GM19351 (cell line): Measurements from ENCODE around the gene PANK4.

Experiments used
- ATAC-seq: cut with Tn5 transposase; IDR thresholded peaks from one replicate; pipeline ENCODE4 v1.9.1; 2021; ENCODE audit warnings: mild to moderate bottlenecking, moderate library complexity; ENCODE audit not compliant: unreplicated experiment

PANK4 gene

DNA sequence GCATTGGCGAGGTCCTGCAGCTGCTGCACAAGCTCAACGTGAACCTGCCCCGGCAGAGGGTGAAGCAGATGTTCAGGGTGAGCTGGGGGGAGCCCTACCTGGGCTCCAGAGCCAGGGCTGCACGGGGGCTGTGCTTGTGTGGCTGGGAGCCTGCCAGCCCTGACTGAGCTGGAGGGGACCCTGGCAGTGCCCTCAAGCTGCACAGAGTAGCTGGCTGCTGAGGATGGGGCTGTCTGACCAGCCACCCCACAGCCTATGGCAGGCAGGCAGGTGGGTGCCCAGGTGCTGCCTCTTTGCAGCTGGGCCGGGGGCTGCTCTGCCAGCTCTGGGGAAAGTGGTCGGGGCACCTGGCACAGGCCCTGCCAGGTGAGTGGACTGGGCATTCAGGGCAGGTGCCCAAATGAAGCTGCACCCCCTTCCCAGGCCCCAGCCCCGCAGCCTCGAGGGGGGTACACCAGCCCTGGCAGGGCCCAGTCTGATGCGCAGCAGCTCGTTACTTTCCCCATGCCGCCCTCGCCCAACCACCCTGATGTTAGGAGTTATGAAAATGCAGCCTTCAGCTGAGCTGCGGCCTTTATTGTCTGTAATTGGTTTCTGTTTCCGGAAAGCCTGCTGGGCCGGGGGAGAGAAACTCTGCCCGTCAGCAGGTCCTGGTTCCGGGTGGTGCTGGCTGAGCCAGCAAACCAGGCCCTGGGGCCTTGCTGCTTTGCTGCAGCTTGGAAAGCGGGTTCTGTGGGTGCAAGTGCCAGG lies 46.0 kb downstream of the PANK4 start:
- ATAC-seq = no peak

DNA sequence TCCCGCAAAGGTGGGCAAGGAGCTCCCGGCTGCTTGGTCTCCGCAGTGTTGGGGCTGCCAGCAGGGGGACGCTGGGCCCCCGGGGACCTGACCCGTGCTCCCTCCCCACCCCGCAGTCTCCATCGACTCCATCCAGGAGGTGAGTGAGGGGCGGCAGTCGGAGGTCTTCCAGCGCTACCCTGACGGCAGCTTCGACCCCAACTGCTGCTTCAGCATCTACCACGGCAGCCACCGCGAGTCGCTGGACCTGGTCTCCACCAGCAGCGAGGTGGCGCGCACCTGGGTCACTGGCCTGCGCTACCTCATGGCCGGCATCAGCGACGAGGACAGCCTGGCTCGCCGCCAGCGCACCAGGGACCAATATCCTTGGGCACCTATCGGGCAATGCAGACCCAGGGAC lies 46.8 kb downstream of the PANK4 start:
- ATAC-seq = no peak

DNA sequence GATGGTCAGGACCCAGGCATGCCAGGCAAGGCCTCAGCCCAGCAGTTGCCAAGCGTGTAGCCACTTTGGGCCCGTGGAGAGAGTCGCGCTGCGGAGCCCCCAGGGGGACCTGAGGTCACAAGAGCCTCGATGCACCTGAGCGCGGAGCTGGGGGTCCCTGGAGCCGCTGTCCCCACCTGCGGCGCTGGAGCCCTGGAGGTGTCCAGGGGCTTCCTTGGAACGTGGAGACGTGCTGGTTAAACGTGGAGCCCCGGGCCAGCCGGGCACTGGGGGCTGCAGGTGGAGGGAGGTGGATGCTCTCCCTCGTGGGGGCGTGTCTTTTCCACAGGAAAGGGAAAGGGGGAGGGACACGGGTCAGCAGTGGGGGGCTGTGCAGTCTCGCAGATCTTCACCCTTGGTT lies 47.2 kb downstream of the PANK4 start:
- ATAC-seq = no peak

DNA sequence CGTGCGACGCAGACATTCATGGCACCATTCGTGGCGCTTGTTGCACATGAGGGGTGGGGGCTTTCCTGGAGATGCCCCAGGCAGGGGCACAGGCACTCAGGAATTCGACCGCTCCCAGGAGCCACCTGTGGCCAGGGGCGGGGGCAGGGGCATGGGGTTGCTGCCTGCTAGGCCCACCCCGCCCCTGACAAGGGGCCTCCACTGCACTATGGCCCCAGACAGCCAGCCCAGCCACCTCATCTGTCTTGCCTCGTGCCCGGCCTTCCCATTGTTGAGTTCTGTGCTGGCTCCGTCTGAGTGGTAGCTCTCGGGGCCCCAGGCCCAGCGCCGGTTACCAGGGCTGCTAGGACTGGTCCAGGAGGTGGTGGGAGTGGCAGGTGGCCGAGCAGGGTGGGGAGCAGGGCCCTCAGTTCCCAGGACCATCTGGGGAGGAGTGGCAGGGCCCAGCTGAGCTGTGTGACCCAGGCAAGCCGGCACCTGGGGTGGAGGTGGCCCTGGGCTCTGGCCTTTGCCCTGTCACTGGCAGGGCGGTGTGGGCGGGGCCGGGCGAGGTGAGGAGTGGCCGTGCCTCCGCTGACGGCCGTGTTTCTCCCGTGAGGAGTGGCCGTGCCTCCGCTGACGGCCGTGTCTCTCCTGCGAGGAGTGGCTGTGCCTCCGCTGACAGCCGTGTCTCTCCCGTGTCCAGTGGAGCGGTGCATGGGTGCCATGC lies 48.5 kb downstream of the PANK4 start:
- ATAC-seq = no peak

DNA sequence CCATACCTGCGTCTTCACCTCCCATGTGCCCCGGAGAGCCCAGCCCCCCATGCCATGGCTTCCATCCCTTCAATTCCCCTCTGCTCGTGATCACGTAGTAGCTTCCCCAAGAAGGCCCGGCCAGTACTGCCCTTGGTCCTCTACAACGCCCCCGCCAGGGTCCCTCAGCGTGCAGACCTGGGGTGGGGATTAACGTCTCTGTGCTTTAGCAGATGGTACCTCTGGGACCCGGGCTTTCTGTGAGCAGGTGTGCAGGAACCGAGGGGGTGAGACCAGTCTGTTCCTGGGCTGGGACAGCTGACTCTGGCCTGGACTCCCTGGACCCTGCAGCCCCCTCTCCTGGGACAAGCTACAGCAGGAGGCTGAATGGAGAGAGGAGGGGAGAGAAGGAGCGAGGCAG lies 49.1 kb downstream of the PANK4 start:
- ATAC-seq = no peak

DNA sequence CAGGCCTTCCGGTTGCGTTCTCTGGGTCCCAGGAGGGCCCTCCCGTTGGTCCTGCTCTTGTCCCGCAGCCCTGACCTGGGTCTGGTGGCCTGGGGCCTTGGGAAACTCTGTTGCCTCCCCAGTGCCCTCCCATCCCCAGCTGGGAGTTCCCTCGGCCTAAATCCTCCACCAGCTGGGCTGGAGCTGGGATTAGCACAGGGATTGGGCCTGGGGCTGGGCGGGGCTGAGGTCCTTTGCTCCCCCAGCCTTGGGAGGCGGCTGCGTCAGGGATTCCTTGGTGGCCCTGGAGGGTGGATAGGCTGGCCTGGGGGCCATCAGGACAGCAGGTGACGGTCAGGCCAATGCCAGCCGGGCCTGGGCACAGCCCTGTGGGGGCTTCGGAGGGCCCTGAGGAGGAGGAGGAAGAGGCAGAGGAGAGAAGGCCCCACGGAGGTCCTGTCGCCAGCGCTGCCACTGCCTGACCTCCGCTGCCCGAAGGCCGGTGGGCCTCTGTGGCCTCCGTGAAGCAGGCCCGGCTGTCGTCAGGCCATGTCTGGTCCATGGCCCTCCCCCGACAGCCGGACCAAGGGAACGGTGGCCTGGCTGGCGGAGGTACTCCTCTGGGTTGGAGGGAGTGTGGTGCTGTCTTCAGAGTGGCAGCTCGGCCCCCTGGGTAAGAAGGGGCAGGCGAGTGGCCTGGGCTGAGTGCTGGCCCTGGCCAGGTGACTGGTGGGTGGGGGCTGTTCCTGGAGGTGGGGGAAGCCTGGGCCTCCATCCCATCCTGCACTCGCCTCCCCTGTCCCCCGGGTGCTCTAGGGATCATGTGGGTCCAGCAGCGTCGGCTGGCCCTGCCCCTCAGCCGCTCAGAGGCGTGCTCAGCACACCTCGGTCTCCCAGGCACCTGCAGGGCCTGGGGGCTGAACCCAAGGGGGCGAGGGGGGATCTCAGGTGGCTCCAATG lies 50.1 kb downstream of the PANK4 start, which contains the start of gene PLCH2:
Gene PLCH2, plus strand, starts transcription at position 229 of the 939 bp plus-strand sequence. Its CDS starts 300 bp downstream, at position 529.
- no peak for ATAC-seq

DNA sequence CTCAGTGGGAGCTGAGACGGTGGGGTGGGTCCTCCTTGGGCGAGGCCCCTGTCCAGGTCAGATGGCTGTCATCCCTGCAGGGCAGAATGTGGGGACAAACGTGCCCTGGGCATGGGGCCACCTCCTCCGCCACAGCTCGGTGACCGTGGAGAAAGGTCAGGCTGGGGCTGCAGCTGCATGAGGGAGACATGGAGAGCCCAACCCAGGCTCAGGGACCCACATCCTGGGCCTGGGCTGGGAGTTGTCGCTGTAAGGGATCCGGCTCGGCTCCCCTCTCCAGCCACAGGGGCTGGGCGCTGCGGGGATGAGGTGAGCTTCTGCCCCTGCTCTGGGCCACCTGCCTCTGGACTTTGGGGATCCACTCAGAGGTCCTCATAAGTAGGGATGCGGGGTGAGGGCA lies 50.8 kb downstream of the PANK4 start:
- no peak for ATAC-seq

DNA sequence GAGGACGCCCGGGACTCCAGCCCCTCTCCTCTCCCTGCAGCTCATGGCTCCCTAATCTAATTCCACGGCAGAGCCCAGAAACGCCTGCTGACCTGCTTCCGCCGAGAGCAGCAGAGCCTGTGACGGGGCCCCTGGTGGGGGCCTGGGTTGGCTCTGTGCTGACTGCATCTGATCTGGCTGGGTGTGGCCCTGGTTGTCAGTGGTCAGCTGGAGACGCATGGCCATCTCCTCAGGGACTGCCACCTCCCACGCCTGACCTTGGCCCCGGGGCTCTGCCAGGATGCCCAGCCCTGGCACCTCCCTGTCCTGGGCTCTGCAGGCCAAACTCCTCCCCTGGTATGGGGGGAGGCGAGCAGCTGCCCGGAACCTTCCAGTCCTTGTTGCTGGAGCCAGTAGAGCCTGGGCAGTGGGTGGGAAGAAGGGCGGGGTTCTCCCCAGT lies 51.4 kb downstream of the PANK4 start:
- no peak for ATAC-seq

DNA sequence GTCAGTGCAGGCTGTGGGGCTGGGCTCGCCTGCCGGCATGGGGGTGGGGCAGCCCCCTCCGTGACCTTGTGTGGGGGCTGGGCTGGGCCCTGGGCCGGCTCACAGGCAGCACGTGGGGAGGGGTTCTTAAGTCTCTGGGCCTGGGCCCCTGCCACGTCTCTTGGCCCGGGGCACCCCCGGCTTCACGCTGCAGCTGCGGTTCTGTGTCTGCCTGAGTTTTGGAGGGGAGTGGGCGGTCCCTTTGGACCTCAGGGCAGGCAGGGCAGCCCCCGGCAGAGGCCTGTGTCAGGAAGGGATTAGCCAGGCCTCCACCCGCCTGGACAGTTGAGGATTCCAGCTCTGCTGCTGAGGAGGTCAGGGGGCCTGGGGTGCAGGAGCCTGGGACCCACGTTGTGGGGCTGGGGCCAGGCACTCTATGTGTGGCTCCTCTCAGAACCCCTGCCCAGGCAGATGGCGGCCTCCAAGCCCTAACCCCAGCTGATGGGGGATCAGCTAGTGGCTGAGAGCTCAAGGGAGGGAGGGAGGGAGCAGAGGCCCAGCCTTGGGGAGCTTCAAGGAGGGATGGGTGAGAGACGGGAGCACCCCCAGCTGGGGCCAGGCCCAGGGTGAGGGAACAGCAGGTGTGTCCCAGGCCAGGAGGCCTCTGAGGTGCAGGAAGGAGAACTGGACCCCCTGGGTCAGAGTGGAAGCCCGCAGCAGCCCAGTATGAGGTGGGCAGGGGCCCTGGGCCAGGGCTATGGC lies 52.1 kb downstream of the PANK4 start:
- ATAC-seq = no peak

DNA sequence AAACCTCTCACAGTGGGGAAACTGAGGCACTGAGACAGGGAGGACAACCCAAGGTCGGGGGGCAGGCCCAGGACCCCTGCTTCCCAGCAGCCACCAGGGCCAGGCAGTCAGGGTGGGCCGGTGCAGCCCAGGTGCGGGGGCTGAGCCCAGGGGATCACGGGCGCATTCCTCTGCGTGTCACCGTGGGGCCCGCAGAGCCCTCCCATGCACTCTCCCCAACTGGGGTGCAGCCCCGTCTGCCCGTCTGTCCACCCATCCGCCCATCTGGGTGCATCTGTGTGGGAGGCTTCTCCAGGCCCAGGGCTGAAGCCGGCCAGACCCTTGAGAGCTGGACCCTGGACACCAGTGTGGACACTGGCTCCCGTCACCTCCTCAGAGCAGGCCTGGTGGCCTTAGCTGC lies 53.2 kb downstream of the PANK4 start:
- ATAC-seq = no peak

DNA sequence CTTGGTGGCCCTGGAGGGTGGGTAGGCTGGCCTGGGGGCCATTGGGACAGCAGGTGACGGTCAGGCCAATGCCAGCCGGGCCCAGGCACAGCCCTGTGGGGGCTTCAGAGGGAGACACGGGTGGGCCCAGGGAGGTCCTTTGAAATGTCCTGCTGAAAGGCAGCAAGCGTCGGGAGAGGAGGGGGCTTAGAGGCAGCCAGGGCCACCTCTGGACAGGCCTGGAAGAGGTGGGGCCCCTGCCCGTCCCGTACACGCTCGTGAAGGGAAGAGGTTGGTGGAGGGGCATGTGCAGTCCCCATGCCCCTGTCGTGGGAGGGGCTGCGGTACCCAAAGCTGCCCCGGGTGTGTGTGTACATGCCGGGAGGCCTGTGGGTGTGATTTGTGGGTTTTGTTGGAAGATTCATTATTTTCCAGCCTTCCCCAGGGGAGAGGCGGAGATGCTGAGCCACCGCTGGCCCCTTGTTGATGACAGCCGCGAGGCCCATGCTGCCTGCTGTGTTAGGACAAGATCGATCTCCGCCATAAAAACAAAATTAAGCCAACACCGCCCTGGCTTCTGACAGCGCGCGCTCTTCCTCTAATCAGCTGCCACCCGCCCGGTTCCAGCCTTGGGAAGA lies 53.7 kb downstream of the PANK4 start:
- ATAC-seq = no peak

DNA sequence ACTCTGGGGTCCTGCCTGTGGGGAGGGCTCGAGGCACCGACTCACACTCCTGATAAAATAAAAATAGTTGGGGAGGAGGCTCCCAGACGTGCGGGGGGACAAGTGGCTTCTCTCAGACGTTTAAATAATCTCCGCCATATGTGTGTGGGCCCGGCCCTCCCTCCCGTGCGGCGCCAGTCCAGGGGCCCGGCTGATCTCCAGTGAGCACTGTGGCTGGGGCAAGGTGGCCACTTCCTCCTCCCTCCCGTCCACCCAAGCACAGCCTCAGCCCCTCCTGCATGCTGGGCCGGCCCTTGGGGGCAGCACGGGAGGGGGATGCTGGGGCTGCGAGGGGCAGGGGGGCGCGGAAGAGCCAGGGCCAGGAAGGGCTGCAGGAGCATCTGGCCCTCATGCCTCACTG lies 54.3 kb downstream of the PANK4 start:
- ATAC-seq = no peak

DNA sequence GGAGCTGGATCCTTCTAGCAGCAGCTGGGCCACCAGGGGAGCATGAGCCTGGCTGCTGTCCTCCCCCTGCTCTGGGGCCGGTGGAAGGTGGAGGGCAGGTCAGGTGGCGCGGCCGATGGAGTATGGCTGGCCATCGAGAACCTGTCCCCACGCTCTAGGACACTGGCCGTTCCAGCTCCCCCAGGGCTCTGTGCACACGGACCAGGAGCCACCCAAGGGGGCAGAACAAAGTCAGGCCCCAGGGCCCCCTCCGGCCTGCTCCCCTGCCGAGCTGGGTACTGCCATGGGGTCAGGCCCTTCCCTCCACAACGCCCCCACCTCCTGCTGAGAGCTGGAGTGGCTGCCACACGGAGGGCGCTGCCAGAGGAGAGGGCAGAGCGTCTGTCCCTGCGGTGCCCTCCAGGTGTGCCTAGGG lies 54.8 kb downstream of the PANK4 start:
- no peak for ATAC-seq

DNA sequence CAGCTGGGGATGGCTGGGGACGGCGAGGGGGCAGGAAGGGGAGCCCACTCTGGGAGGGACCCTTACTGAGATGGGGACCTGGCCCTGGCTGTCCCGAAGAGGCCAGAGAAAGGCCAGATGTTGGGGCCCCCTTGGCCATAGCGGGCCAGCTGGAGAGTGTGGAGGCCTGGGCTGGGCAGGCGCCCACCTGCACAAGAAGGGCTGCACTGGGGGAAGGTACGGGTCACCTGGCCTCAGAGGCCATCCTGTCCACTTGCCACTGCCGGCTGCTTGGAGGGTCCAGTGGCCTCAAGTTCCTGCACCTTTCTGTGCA lies 55.3 kb downstream of the PANK4 start:
- no peak for ATAC-seq

DNA sequence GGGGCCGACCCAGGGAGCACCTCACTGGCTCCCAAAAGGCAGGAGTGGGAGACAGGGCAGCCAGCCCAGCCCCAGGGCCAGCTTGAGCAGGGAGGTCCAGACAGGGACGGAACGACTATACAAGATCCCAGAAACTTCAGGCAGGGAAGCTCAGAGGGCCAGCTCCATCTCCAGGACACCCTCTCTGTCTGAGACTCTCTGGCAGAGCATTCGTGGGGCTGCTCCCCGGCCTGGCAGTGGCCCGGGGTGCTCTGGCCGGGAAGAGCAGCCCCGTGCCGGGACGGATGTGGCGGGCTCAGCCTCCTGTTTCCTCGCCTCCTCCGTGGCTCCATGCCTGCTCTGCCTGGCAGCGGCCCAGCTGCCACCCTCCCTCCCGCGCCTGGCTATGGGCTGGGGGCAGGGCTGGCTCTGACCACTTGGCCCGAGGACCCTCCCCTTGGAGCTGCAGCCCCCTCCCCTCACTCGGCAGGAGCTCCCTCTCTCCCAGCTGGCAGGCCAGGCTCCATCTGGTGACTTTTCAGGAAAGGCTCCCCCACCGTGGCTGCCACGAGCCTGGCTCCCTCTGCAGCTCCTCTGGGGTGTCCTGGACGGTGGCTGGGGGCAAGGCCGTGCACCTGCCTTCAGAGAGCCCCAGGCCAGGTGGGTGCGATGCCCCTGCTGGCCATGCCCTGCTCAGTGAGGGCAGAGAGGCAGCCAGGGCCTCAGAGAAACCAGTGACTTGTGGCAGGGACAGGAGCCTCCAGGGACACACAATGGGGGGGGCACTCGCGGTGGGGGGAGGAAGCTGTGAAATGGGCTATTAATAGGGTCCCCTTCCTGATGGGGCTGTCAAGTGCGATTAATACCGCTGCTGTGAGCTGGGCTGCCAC lies 55.9 kb downstream of the PANK4 start:
- no peak for ATAC-seq

DNA sequence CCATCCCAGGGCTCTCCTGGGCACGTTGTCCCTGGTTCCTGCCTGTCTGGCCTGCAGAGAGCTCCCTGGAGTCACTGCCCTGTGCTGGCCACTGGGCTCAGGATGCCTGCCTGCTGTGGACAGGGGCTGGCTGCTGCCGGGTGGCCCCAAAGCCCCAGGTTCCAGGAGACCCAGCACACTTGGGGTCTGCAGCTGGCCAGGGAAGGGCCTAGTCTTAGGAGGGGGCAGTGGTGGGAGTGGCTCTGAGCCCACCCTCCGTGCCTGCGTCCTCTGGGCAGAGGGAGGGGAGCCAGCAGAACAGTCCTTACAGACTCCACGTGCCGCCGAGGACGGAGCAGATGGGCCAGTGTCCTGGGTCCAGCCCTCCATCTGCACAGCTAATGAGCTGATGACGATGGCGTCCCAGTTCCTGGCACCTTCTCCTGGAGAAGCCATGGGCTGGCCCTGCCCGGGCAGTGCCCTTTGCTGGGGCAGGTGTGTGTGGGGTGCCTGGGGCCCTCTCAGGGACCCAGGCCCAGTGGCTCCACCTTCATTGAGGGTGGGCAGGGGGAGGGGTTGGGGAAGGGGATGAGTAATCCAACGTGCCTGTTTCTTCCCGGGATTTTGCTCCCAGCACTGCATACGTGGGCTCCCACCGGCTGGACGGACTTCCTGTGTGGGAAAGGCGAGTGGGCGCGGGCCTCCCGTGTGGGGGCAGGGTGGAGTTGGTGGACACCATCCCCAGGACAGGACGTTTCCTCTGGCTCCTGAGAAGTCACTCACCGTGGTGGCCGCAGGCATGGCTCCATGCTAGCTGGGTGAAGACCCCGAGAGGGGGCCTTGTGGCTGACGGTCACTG lies 57.1 kb downstream of the PANK4 start:
- ATAC-seq = no peak

DNA sequence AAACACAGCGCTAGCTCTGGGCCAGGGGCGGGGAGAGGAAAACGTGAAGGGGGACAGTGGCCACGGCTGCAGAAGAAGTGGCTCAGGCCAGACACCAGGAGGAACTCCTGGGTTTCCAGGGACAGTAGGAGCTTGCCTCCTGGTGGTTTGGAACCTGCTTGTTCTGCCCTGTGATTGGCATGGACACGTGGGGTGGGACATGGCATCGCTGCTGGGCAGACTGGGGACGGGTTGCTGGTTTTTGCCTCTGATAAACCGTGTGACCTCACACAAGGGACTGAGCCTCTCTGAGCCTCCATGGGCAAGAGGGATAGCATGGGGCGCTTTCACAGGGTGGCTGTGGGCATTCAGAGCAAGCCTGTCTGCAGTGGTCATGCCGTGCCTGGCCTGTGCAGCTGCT lies 57.9 kb downstream of the PANK4 start:
- no peak for ATAC-seq

DNA sequence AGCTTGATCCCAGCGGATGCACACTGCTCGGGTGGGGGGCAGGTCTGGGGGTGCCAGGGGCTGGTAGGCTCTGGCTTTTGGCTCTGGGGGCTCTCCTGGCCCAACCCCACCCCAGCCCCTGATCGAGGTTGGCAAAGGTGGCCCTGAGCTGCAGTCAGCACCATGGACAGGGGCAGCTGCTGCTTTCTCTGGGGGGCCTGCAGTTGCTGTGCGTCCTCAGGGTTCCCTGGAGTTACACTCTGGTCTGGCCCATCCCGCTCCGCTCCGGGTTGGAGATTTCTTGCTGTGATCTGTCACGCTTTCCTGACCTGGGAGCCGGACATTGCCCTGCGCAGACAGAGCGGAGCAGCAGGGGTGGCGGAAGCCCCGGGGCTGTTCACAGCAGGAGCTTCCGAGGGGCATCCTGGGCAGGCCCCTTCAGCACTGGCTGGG lies 58.3 kb downstream of the PANK4 start:
- ATAC-seq = no peak
